Vagina (tissue), 2 donors: ENCODE results near the gene SYDE2. TPM values are rescaled to one million over a fixed set of nuclear protein-coding genes. Genes with fewer than 3 reads are reported as not detected.

Experiments used
- DNase-seq, 2 donors: peaks; one replicate each; pipeline ENCODE4 v3.0.0-alpha.2; 2017; ENCODE audit errors: extremely low spot score in 2 of 2
- H3K27ac ChIP-seq: fragments of 200-600 bp; sonication (generic); one replicate; pipeline ENCODE4 v1.5.1; 2019
- H3K27me3 ChIP-seq: fragments of 200-600 bp; sonication (generic); one replicate; pipeline ENCODE4 v1.5.1; 2019
- H3K36me3 ChIP-seq, 2 donors: fragments of 200-600 bp; sonication (generic); one replicate each; pipeline ENCODE4 v1.5.1; 2017 to 2019
- H3K4me1 ChIP-seq: fragments of 200-600 bp; sonication (generic); one replicate; pipeline ENCODE4 v1.5.1; 2019
- H3K4me3 ChIP-seq, 2 donors: fragments of 200-600 bp; sonication (generic); 1 replicate in 1 of 2; 2 replicates in 1 of 2; pipeline ENCODE4 v1.5.1; 2016 to 2019
- H3K9me3 ChIP-seq: fragments of 200-600 bp; sonication (generic); one replicate; pipeline ENCODE4 v1.5.1; 2019
- CTCF ChIP-seq, 3 experiments: fragments of 450-650 bp in 2 of 3; fragments of 200-600 bp in 1 of 3; sonication (generic) in 1 of 3; IDR thresholded peaks; one replicate each; pipeline ENCODE4 v1.5.1; 2017 to 2019; ENCODE audit warnings: antibody characterized with exemption in 3 of 3, mild to moderate bottlenecking in 2 of 3, moderate library complexity in 2 of 3
- POLR2A ChIP-seq, 2 donors: fragments of 450-650 bp; IDR thresholded peaks; one replicate each; pipeline ENCODE4 v1.6.1; 2017; ENCODE audit warnings: antibody characterized with exemption in 2 of 2, mild to moderate bottlenecking in 2 of 2, moderate library complexity in 2 of 2
- POLR2AphosphoS5 ChIP-seq, 2 donors: sonication (generic); formaldehyde crosslinking; IDR thresholded peaks; one replicate each; pipeline ENCODE4 v1.9.0; 2017; ENCODE audit warnings: antibody characterized with exemption in 2 of 2, mild to moderate bottlenecking in 2 of 2, low read depth in 1 of 2; ENCODE audit not compliant: insufficient read depth in 1 of 2
- intact Hi-C: fragments of 100-400 bp; cut with DNase I; formaldehyde crosslinking; loops from one replicate; pipeline ENCODE4 v1.15.1; 2023
- total RNA-seq: library from RNA; depleted of rRNA; stranded (reverse); fragments of >200 nt; gene quantifications from one replicate; pipeline ENCODE4 v1.2.3, GENCODE V29; 2016

SYDE2 gene
- total RNA-seq, 1 donor from 2014 or later, result 4.7 TPM

GRCh38 chr1:85153149-85153891 lies 47.5 kb downstream of the SYDE2 start:
- Histone ChIP-seq H3K27ac (no peak overlapping the region), H3K36me3 (no peaks in the 10 kb centered on the region), H3K4me3 (no peak overlapping the region), H3K27me3 (no peaks in the 10 kb centered on the region), H3K9me3 (no peaks in the 10 kb centered on the region), H3K4me1 (no peaks in the 10 kb centered on the region)
- TF ChIP-seq POLR2AphosphoS5 (IDR thresholded peaks at IDR 0.05; ENCODE audit: insufficient read depth in 1 of 2, low read depth in 1 of 2), result no peak
- no peak for TF ChIP-seq CTCF (IDR thresholded peaks at IDR 0.05)
- TF ChIP-seq POLR2A (IDR thresholded peaks at IDR 0.05), result no peak
- intact Hi-C loops, result no loop called here
- DNase-seq, result no peak

DNA sequence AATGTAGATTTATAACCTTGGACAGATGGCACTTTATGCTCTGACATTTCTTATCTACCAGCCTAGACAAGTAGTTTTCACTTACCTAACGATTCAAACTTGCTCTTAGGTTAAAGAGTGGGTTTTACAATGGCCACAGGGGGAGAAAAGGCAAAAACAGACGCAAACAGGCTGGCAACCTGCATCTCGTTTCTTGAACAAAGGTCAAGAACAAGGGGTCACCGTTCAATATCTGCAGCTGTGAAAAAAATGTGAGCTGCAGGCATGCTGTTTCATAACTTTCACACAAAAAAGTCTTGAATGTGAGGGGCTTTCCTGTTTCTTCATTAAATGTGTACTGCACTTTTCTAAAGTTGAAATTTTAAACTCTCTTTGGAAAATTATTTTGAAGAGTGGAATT lies 49.4 kb downstream of the SYDE2 start:
- Histone ChIP-seq H3K27ac (no peak overlapping the region), H3K27me3 (no peaks in the 10 kb centered on the region), H3K36me3 (no peaks in the 10 kb centered on the region), H3K9me3 (no peaks in the 10 kb centered on the region), H3K4me3 (no peak overlapping the region), H3K4me1 (no peaks in the 10 kb centered on the region)
- intact Hi-C loops, result no loop called here
- DNase-seq, result no peak
- TF ChIP-seq POLR2AphosphoS5 (IDR thresholded peaks at IDR 0.05; ENCODE audit: insufficient read depth in 1 of 2, low read depth in 1 of 2) (no peak), CTCF (IDR thresholded peaks at IDR 0.05) (no peak), POLR2A (IDR thresholded peaks at IDR 0.05) (no peak)

- no peaks in the 10 kb centered on the region for H3K4me1 ChIP-seq
- no peak for TF ChIP-seq CTCF (IDR thresholded peaks at IDR 0.05)
- no peak for TF ChIP-seq POLR2A (IDR thresholded peaks at IDR 0.05)
- no peak for TF ChIP-seq POLR2AphosphoS5 (IDR thresholded peaks at IDR 0.05; ENCODE audit: insufficient read depth in 1 of 2, low read depth in 1 of 2)
- no peaks in the 10 kb centered on the region for H3K36me3 ChIP-seq
- no peaks in the 10 kb centered on the region for H3K9me3 ChIP-seq
- no peak overlapping the region for H3K4me3 ChIP-seq
- H3K27me3 ChIP-seq, result no peaks in the 10 kb centered on the region
- no peak overlapping the region for H3K27ac ChIP-seq
- DNase-seq, result no peak
- intact Hi-C loops, result no loop called here
Measured at GRCh38 chr1:85149805-85150204, 51.0 kb downstream of the SYDE2 start.

GRCh38 chr1:85148524-85149250 lies 52.1 kb downstream of the SYDE2 start:
- no peak for DNase-seq
- intact Hi-C loops, result no loop called here

More at GRCh38 chr1:85148524-85149250, 52.1 kb downstream of the SYDE2 start:
- Histone ChIP-seq H3K4me1 (no peaks in the 10 kb centered on the region), H3K4me3 (no peak overlapping the region), H3K36me3 (no peaks in the 10 kb centered on the region), H3K27ac (no peak overlapping the region), H3K27me3 (no peaks in the 10 kb centered on the region), H3K9me3 (no peaks in the 10 kb centered on the region)
- TF ChIP-seq CTCF (IDR thresholded peaks at IDR 0.05) (no peak), POLR2AphosphoS5 (IDR thresholded peaks at IDR 0.05; ENCODE audit: insufficient read depth in 1 of 2, low read depth in 1 of 2) (no peak), POLR2A (IDR thresholded peaks at IDR 0.05) (no peak)
